ENCODE results near the gene LRCOL1. TPM values are rescaled to one million over a fixed set of nuclear protein-coding genes. Genes with fewer than 3 reads are reported as not detected.

Gene LRCOL1
- total and polyA plus RNA-seq, 2 experiments from 2014 or later, result 1.7 TPM; not detected in 1

DNA sequence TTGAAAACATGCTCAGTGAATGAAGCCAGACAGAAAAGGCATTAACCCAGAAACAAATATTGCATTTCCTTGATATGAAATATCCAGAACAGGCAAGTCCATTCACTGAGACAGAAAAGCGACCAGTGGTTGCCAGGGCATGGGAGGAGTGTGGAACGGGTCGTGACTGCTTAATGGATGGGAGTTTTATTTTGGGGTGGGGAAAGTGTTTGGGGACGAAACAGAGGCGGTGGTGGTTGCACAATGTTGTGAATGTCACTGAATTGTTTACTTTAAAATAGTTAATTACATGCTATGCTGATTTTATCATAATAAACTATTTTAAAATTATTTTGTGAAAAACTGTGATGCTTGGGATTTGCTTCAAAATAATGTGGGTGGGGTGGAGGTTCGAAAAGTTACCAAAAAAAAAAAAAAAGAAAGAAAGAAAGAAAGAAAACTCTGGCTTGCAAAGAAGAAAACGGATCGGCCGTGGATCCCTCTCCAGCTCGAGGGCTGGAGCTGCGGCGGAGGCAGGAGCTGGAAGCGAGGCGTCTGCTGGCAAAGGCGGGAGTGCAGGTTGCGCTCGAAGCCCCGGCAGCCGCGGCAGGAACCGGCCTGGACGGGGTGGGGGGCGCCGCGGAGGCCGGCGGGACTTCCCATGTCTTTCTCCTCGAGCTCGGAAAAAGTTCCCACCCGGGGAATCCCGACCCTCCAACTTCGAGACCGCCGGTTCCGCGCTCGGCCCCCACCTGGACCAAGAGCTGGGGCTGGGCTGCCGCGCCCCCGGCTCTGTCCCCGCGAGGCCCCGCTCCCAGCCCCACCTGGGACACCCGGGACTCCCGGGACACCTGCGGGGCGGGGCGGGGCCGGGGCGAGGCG, 7.7 kb upstream of the LRCOL1 start (continued):
- TF ChIP-seq ZNF462 (CRISPR knock-in tag; IDR thresholded peaks at IDR 0.05) (no peak), EZH2phosphoT487 (IDR thresholded peaks at IDR 0.05; ENCODE audit: unreplicated experiment) (no peak)
- TF ChIP-seq, protein P1, sequence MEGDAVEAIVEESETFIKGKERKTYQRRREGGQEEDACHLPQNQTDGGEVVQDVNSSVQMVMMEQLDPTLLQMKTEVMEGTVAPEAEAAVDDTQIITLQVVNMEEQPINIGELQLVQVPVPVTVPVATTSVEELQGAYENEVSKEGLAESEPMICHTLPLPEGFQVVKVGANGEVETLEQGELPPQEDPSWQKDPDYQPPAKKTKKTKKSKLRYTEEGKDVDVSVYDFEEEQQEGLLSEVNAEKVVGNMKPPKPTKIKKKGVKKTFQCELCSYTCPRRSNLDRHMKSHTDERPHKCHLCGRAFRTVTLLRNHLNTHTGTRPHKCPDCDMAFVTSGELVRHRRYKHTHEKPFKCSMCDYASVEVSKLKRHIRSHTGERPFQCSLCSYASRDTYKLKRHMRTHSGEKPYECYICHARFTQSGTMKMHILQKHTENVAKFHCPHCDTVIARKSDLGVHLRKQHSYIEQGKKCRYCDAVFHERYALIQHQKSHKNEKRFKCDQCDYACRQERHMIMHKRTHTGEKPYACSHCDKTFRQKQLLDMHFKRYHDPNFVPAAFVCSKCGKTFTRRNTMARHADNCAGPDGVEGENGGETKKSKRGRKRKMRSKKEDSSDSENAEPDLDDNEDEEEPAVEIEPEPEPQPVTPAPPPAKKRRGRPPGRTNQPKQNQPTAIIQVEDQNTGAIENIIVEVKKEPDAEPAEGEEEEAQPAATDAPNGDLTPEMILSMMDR (conservative IDR thresholded peaks at IDR 0.05; ENCODE audit: low read depth in 2 of 2), result no peak

GRCh38 chr12:132617135-132617701, 6.8 kb upstream of the LRCOL1 start:
- ATAC-seq (no peak), DNase-seq (ENCODE audit: low spot score) (no peak)
- Mint-ChIP-seq H3K4me3 (no peak overlapping the region; the same call in 2 of the 3 replicates), H3K27me3 (ENCODE audit: insufficient read depth, low read depth, poor library complexity) (peaks cover 68% of the 10 kb centered on the region), H3K36me3 (ENCODE audit: low read depth) (peaks cover 12% of the 10 kb centered on the region), H3K27ac (no peak overlapping the region), H3K9me3 (peaks cover 34% of the 10 kb centered on the region), H3K4me1 (peaks cover 5% of the 10 kb centered on the region; the same call in 2 of the 3 replicates)
- Histone ChIP-seq H3K4me3 (no peak overlapping the region), H2AFZ (no peak overlapping the region), H3K9me2 (ENCODE audit: insufficient read depth) (no peaks in the 10 kb centered on the region), H4K20me1 (replicated peaks; ENCODE audit: insufficient read depth) (0 out of 2 replicates have a peak, but pooled peaks cover 6% of the 10 kb centered on the region), H3K27ac (ENCODE audit: low read depth) (no peak overlapping the region), H3F3A (replicated peaks; ENCODE audit: low read depth) (0 out of 2 replicates have a peak, but pooled peaks cover 3% of the 10 kb centered on the region), H3K36me3 (ENCODE audit: insufficient read depth) (no peaks in the 10 kb centered on the region), H3K27me3 (ENCODE audit: insufficient read depth) (peaks cover 77% of the 10 kb centered on the region), H3K79me2 (replicated peaks; ENCODE audit: insufficient read depth) (no peaks in the 10 kb centered on the region), H3K4me2 (no peak overlapping the region), H3K4me1 (ENCODE audit: insufficient read depth) (peaks cover 6% of the 10 kb centered on the region; the same call in 1 of the 2 replicates)
- TF ChIP-seq POLR2AphosphoS5 (IDR thresholded peaks at IDR 0.05; ENCODE audit: low read depth), result no peak
- no peak for TF ChIP-seq REST (IDR thresholded peaks at IDR 0.05; ENCODE audit: unreplicated experiment)
- no peak for TF ChIP-seq CREB1 (CRISPR knock-in tag; IDR thresholded peaks at IDR 0.05; ENCODE audit: low read depth)
- TF ChIP-seq ZNF114 (CRISPR knock-in tag; IDR thresholded peaks at IDR 0.05), result no peak
- no peak for TF ChIP-seq NANOG (IDR thresholded peaks at IDR 0.05; ENCODE audit: borderline replicate concordance)
- TF ChIP-seq JUNB (IDR thresholded peaks at IDR 0.05; ENCODE audit: unreplicated experiment), result no peak
- TF ChIP-seq EZH2phosphoT487 (IDR thresholded peaks at IDR 0.05; ENCODE audit: unreplicated experiment), result no peak
- TF ChIP-seq STAT1 (IDR thresholded peaks at IDR 0.05; ENCODE audit: unreplicated experiment), result no peak
